ENCODE data around the gene POLG2.
"Not testable (repeated sequence)": the region's sequence is repeated elsewhere in the genome, so short reads cannot be mapped to it uniquely, and the experiment has no call there.

Gene POLG2

DNA sequence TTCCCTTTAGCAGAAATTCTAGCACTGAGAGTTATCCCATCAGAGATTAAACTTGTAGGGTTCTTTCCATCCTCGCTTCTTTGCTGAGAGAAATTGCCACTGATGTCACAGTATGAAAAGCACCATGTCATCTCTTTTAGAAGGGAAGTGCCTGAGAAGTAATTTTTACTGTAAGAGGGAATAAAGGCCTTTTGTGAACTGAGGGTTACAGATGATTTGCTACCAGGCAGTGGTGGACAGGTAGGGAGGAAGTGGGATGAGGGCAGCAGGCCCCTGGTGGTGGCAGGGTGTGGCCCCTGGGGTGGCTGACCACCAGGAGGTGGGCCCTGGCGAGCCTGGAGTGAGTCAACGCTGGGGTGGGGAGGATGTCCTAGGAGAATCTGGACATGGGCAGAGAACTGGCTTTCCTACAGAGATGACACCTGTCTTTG, 54.3 kb downstream of the POLG2 start:
- no peak for TF ChIP-seq TARDBP (IDR thresholded peaks at IDR 0.05)
- TF ChIP-seq SP1 (IDR thresholded peaks at IDR 0.05), result no peak
- no peak for TF ChIP-seq SUZ12 (IDR thresholded peaks at IDR 0.05)
- no peak for TF ChIP-seq L3MBTL2 (conservative IDR thresholded peaks at IDR 0.05)
- TF ChIP-seq ELF4 (IDR thresholded peaks at IDR 0.05), result no peak
- no peak for TF ChIP-seq FOXK2 (IDR thresholded peaks at IDR 0.05)
- no peak for TF ChIP-seq LEF1 (IDR thresholded peaks at IDR 0.05; ENCODE audit: borderline replicate concordance)
- no peak for TF ChIP-seq FOXA1 (IDR thresholded peaks at IDR 0.05)
- no peak for TF ChIP-seq NFRKB (IDR thresholded peaks at IDR 0.05)
- TF ChIP-seq ZNF384 (IDR thresholded peaks at IDR 0.05), result no peak
- TF ChIP-seq CTBP1 (IDR thresholded peaks at IDR 0.05; ENCODE audit: borderline replicate concordance), result no peak
- no peak for TF ChIP-seq ARNT (IDR thresholded peaks at IDR 0.05)
- TF ChIP-seq PKNOX1 (IDR thresholded peaks at IDR 0.05), result no peak
- no peak for TF ChIP-seq HDGF (IDR thresholded peaks at IDR 0.05; ENCODE audit: borderline replicate concordance)
- no peak for TF ChIP-seq BHLHE40 (IDR thresholded peaks at IDR 0.05; ENCODE audit: borderline replicate concordance)
- no peak for TF ChIP-seq FOXM1 (IDR thresholded peaks at IDR 0.05; ENCODE audit: borderline replicate concordance)
- ChIA-PET POLR2A (no interaction called here), CTCF (no interaction called here)
- no peak for DNase-seq (ENCODE audit: extremely low spot score)

DNA sequence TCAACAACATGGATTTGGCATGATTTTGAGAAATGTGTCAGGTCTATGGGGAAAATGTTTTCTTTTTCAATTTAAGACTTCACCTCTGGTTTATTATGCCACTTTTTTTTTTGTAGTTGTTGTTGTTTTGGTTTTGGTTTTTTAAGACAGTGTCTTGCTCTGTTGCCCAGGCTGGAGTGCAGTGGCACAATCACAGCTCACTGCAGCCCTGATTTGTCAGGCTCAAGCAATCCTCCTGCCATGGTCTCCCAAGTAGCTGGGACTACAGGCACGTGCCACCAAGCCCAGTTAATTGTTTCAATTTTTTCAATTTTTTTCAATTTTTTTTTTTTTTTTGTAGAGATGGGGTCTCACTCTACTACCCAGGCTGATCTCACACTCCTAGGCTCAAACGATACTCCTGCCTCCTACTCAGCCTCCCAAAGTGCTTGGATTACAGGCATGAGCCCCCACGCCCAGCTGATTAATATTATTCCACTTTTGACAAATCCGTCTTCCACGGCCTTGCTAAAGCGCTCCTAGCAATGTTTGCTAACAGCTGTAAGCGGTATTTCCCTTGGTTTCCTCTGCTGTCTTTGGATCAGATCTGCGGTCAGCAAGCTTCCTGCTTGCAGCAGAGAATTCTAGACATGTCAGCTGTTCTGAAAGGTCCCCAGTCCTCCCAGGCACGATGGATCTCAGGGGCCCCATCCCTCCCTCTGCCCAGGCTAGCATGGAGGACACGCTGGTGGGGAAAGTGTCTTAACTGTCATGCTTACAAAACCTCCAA, 54.9 kb downstream of the POLG2 start:
- no peak for TF ChIP-seq SUZ12 (IDR thresholded peaks at IDR 0.05)
- TF ChIP-seq NFRKB (IDR thresholded peaks at IDR 0.05), result no peak
- no peak for TF ChIP-seq ZNF384 (IDR thresholded peaks at IDR 0.05)
- no peak for TF ChIP-seq LEF1 (IDR thresholded peaks at IDR 0.05; ENCODE audit: borderline replicate concordance)
- TF ChIP-seq L3MBTL2 (conservative IDR thresholded peaks at IDR 0.05), result no peak
- no peak for TF ChIP-seq BHLHE40 (IDR thresholded peaks at IDR 0.05; ENCODE audit: borderline replicate concordance)
- no peak for TF ChIP-seq HDGF (IDR thresholded peaks at IDR 0.05; ENCODE audit: borderline replicate concordance)
- no peak for TF ChIP-seq CTBP1 (IDR thresholded peaks at IDR 0.05; ENCODE audit: borderline replicate concordance)
- no peak for TF ChIP-seq ARNT (IDR thresholded peaks at IDR 0.05)
- no peak for TF ChIP-seq FOXA1 (IDR thresholded peaks at IDR 0.05)
- TF ChIP-seq PKNOX1 (IDR thresholded peaks at IDR 0.05), result no peak
- no peak for TF ChIP-seq FOXK2 (IDR thresholded peaks at IDR 0.05)
- no peak for TF ChIP-seq FOXM1 (IDR thresholded peaks at IDR 0.05; ENCODE audit: borderline replicate concordance)
- no peak for TF ChIP-seq TARDBP (IDR thresholded peaks at IDR 0.05)
- TF ChIP-seq SP1 (IDR thresholded peaks at IDR 0.05), result no peak
- TF ChIP-seq ELF4 (IDR thresholded peaks at IDR 0.05), result no peak
- CTCF ChIA-PET, result interaction anchor here (0.6 kb wide), 2 partner anchors 47 to 173 kb away, joined by 3 read pairs; no protein-coding TSS in a partner anchor
- POLR2A ChIA-PET, result no interaction called here
- no peak for DNase-seq (ENCODE audit: extremely low spot score)

GRCh38 chr17:64439956-64440355, 56.9 kb downstream of the POLG2 start:
- TF ChIP-seq FOXA1 (IDR thresholded peaks at IDR 0.05), result no peak
- no peak for TF ChIP-seq FOXM1 (IDR thresholded peaks at IDR 0.05; ENCODE audit: borderline replicate concordance)
- no peak for TF ChIP-seq SP1 (IDR thresholded peaks at IDR 0.05)
- TF ChIP-seq FOXK2 (IDR thresholded peaks at IDR 0.05), result no peak
- POLR2A ChIA-PET, result no interaction called here
- DNase-seq (ENCODE audit: extremely low spot score), result no peak
- CTCF ChIA-PET, result no interaction called here

GRCh38 chr17:64439521-64439920, 57.3 kb downstream of the POLG2 start:
- DNase-seq (ENCODE audit: extremely low spot score); CTCF ChIA-PET; POLR2A ChIA-PET: not testable (repeated sequence)

DNA sequence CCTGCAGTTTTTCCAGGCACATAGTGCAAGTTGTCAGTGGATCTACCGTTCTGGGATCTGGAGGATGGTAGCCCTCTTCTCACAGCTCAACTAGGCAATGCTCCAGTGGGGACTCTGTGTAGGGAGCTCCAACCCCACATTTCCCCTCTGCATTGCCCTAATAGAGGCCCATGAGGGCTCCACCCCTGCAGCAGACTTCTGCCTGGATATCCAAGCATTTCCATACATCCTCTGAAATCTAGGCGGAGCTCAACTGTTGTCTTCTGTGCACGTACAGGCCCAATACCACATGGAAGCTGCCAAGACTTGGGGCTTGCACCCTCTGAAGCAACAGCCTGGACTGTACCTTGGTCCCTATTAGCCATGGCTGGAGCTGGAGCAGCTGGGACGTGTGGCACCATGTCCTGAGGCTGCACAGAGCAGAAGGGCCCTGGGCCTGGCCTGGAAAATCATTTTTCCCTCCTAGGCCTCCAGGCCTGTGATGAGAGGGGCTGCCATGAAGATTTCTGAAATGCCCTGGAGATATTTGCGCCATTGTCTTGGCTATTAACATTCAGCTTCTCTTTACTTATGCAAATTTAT, 58.8 kb downstream of the POLG2 start:
- TF ChIP-seq ELF4 (IDR thresholded peaks at IDR 0.05) (no peak), SUZ12 (IDR thresholded peaks at IDR 0.05) (no peak), FOXM1 (IDR thresholded peaks at IDR 0.05; ENCODE audit: borderline replicate concordance) (no peak), NFRKB (IDR thresholded peaks at IDR 0.05) (no peak), BHLHE40 (IDR thresholded peaks at IDR 0.05; ENCODE audit: borderline replicate concordance) (no peak), SP1 (IDR thresholded peaks at IDR 0.05) (no peak), ARNT (IDR thresholded peaks at IDR 0.05) (no peak), FOXA1 (IDR thresholded peaks at IDR 0.05) (no peak), TARDBP (IDR thresholded peaks at IDR 0.05) (no peak), PKNOX1 (IDR thresholded peaks at IDR 0.05) (no peak)
- ChIA-PET POLR2A (no interaction called here), CTCF (no interaction called here)
- DNase-seq (ENCODE audit: extremely low spot score), result no peak

DNA sequence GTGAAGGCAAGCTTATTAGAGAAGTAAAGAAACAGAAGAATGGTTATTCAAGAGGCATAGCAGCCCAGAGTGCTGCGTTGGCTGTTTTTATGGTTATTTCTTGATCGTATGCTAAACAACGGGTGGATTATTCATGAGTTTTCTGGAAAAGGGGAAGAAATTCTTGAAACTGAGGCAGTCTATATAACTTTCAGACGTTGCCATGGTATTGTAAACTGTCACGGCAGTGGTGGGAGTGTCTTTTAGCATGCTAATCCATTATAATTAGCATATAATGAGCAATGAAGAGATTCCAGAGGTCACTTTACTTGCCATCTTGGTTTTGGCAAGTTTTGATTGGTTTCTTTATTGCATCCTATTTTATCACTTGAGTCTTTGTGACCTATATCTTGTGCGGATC, 65.3 kb downstream of the POLG2 start:
- no peak for DNase-seq (ENCODE audit: extremely low spot score)
- TF ChIP-seq BHLHE40 (IDR thresholded peaks at IDR 0.05; ENCODE audit: borderline replicate concordance) (no peak), ZNF384 (IDR thresholded peaks at IDR 0.05) (no peak), PKNOX1 (IDR thresholded peaks at IDR 0.05) (no peak), FOXA1 (IDR thresholded peaks at IDR 0.05) (no peak), NFRKB (IDR thresholded peaks at IDR 0.05) (no peak), SP1 (IDR thresholded peaks at IDR 0.05) (no peak), LEF1 (IDR thresholded peaks at IDR 0.05; ENCODE audit: borderline replicate concordance) (no peak)
- POLR2A ChIA-PET, result no interaction called here
- CTCF ChIA-PET, result interaction anchor here (1.2 kb wide), 1 partner anchor 11 kb away, joined by 4 read pairs; no protein-coding TSS in a partner anchor

DNA sequence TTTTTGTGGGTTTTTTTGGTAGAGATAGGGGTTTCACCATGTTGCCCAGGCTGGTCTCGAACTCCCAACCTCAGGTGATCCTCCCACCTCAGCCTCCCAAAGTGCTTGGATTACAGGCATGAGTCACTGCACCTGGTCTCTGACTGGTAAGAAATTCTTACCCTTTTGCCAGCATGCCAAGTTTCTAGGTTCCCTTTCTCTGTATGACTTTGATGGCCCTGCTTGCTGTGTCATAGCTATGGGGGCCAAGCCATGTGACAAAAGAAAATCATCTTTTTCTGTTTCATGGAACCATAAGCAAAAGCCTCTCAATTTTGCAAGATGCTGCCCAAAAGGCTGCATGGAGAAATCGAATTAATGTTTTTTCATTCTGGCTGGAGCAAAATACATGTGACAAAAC, 66.8 kb downstream of the POLG2 start:
- ChIA-PET POLR2A (interaction anchor here (1.9 kb wide), 1 partner anchor 67 kb away, joined by 6 read pairs; the partner anchor contains the start of gene POLG2), CTCF (interaction anchor here (0.6 to 1.2 kb wide), 2 partner anchors 10 to 148 kb away, joined by 3 to 4 read pairs; no protein-coding TSS in a partner anchor)
- DNase-seq (ENCODE audit: extremely low spot score), result not testable (repeated sequence)
